PC-9 (cell line): Measurements from ENCODE around the gene TMEM185B. TPM values are rescaled to one million over a fixed set of nuclear protein-coding genes. Genes with fewer than 3 reads are reported as not detected.
A peak's percentile ranks its signal among the peaks of the same experiment; 100 is the strongest.

Source experiments
- BruUV-seq: library from RNA; stranded (reverse); fragments of 400-500 nt; replicated peaks from 2 replicates; lab custom pipeline; 2021; lab: Mats Ljungman, UMichigan
- CTCF ChIA-PET: fragments of 300-600 bp; sonication (Branson Sonifier 250); formaldehyde crosslinking; loops from one replicate; lab custom pipeline; 2022; ENCODE audit warnings: antibody characterized with exemption; lab: Charles Lee
- POLR2A ChIA-PET: fragments of 300-600 bp; sonication (Branson Sonifier 250); formaldehyde crosslinking; loops from one replicate; lab custom pipeline; 2022; ENCODE audit warnings: antibody characterized with exemption; ENCODE audit not compliant: unreplicated experiment; lab: Charles Lee
- DNase-seq, 2 experiments: peaks; one replicate each; pipeline versions ENCODE4 v3.0.0 to v3.0.0-alpha.2; 2015 to 2022; ENCODE audit warnings: mixed read lengths in 1 of 2
- H2AFZ ChIP-seq: fragments of 200-600 bp; sonication (generic); 2 replicates; pipeline ENCODE4 v1.8.1; 2017; ENCODE audit warnings: antibody characterized with exemption
- H3F3A ChIP-seq: fragments of 200-600 bp; sonication (generic); 2 replicates; pipeline ENCODE4 v1.8.1; 2017; ENCODE audit warnings: antibody characterized with exemption, mild to moderate bottlenecking, low read depth; ENCODE audit not compliant: insufficient read depth
- H3K27ac ChIP-seq: fragments of 200-600 bp; sonication (generic); 2 replicates; pipeline ENCODE4 v1.6.1; 2016; ENCODE audit warnings: mixed run types
- H3K27me3 ChIP-seq: fragments of 200-600 bp; sonication (generic); 2 replicates; pipeline ENCODE4 v1.6.1; 2016; ENCODE audit warnings: low read depth, mixed run types; ENCODE audit not compliant: insufficient read depth
- H3K36me3 ChIP-seq: fragments of 200-600 bp; sonication (generic); 2 replicates; pipeline ENCODE4 v1.6.1; 2016; ENCODE audit warnings: low read depth, mixed run types
- H3K4me1 ChIP-seq: fragments of 200-600 bp; sonication (generic); replicated peaks from 2 replicates; pipeline ENCODE4 v1.6.1; 2016; ENCODE audit warnings: mixed run types; ENCODE audit not compliant: insufficient read depth
- H3K4me2 ChIP-seq: fragments of 200-600 bp; sonication (generic); 2 replicates; pipeline ENCODE4 v1.6.1; 2017; ENCODE audit warnings: mixed run types
- H3K4me3 ChIP-seq: fragments of 200-600 bp; sonication (generic); 2 replicates; pipeline ENCODE4 v1.6.1; 2016; ENCODE audit warnings: mixed run types
- H3K79me2 ChIP-seq: fragments of 200-600 bp; sonication (generic); 2 replicates; pipeline ENCODE4 v1.6.1; 2017; ENCODE audit warnings: low read depth, mixed run types
- H3K9me2 ChIP-seq: fragments of 200-600 bp; sonication (generic); 2 replicates; pipeline ENCODE4 v1.8.1; 2017; ENCODE audit warnings: mild to moderate bottlenecking; ENCODE audit not compliant: insufficient read depth
- H3K9me3 ChIP-seq: fragments of 200-600 bp; sonication (generic); 2 replicates; pipeline ENCODE4 v1.8.1; 2016; ENCODE audit warnings: low read depth; ENCODE audit not compliant: insufficient read depth
- H4K20me1 ChIP-seq: fragments of 200-600 bp; sonication (generic); 2 replicates; pipeline ENCODE4 v1.8.1; 2017; ENCODE audit not compliant: insufficient read depth
- EZH2 ChIP-seq: fragments of 200-600 bp; sonication (generic); IDR thresholded peaks from 2 replicates; pipeline ENCODE4 v1.8.0; 2017; ENCODE audit warnings: antibody characterized with exemption, low read depth
- intact Hi-C: fragments of 100-400 bp; cut with micrococcal nuclease; formaldehyde crosslinking; loops from one replicate; pipeline ENCODE4 v1.10.0; 2022; ENCODE audit not compliant: unreplicated experiment
- total RNA-seq: library from RNA; stranded (reverse); gene quantifications from 2 replicates; pipeline ENCODE4 v1.2.3, GENCODE V29; 2021
- TF ChIP-seq, protein P1 (sequence below): fragments of 200-600 bp; sonication (generic); conservative IDR thresholded peaks from 2 replicates; pipeline ENCODE4 v1.6.1; 2017; ENCODE audit warnings: mixed run types, antibody characterized with exemption, mild to moderate bottlenecking, moderate library complexity

TMEM185B gene
- total RNA-seq, 1 experiment from 2014 or later, result 30.3 TPM

DNA sequence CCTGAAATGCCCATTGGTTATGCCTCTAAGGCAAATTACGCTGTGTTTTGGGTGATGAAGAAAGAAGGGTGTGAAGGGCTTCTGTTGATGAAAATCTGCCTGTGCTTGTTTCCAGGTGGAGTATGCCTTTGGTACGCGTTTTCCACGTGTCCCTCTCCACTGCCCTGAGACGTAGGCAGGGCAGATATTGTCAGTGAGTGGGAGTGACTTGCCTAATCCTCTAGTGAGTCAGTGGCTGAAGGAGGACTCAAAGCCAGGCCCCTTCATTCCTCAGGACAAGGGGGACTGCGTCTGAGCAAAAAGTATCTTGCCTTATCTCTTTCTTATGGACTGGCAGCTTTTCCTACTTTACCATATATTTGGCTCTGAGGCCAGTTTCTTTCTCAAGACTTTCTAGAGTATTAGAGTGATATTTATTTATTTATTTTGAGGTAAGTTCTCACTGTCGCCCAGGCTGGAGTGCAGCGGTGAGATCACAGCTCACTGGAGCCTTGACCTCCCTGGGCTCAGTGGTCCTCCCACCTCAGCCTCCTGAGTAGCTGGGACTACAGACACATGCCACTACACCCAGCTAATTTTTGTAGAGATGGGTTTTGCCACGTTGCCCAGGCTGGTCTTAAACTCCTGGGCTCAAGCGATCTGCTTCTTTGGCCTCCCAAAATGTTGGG, 39.7 kb upstream of the TMEM185B start:
- peak in 1 of 2 experiments; percentile 28 for DNase-seq
- TF ChIP-seq EZH2, result no peak
- TF ChIP-seq, protein P1, sequence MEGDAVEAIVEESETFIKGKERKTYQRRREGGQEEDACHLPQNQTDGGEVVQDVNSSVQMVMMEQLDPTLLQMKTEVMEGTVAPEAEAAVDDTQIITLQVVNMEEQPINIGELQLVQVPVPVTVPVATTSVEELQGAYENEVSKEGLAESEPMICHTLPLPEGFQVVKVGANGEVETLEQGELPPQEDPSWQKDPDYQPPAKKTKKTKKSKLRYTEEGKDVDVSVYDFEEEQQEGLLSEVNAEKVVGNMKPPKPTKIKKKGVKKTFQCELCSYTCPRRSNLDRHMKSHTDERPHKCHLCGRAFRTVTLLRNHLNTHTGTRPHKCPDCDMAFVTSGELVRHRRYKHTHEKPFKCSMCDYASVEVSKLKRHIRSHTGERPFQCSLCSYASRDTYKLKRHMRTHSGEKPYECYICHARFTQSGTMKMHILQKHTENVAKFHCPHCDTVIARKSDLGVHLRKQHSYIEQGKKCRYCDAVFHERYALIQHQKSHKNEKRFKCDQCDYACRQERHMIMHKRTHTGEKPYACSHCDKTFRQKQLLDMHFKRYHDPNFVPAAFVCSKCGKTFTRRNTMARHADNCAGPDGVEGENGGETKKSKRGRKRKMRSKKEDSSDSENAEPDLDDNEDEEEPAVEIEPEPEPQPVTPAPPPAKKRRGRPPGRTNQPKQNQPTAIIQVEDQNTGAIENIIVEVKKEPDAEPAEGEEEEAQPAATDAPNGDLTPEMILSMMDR, result no peak
- Histone ChIP-seq H2AFZ (no peak overlapping the region), H3K9me2 (no peaks in the 10 kb centered on the region), H3K27me3 (no peaks in the 10 kb centered on the region), H3K36me3 (peaks cover 5% of the 10 kb centered on the region), H3K79me2 (peaks cover 82% of the 10 kb centered on the region), H3K4me1 (no peaks in the 10 kb centered on the region), H3K4me3 (no peak overlapping the region), H4K20me1 (peaks cover 6% of the 10 kb centered on the region; the same call in 1 of the 2 replicates), H3K4me2 (no peak overlapping the region), H3F3A (no peaks in the 10 kb centered on the region), H3K27ac (no peak overlapping the region), H3K9me3 (peaks cover 6% of the 10 kb centered on the region; the same call in 1 of the 2 replicates)
- ChIA-PET POLR2A (no interaction called here), CTCF (no interaction called here)
- intact Hi-C loops, result no loop called here
- BruUV-seq, result no TSS peak

DNA sequence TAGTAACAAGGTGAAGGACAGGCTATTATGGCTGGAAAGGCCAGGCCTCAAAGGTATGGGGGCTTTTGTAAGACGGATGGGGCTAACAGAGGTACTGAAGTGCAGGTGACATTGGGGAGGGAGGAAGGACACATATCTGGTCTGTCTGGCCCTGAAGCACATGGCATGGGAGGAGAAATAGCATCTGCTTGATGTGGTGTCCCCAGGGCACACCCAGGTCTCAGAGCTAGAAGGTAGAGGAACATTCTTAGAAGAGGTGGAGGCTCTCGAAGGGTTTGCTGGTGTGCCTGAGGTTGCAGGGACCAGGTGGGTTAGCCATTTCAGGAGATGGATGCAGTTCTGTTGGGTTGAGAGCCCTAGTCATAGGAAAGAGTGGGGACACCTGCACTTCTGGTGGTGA, 39.0 kb upstream of the TMEM185B start:
- H3K9me3 ChIP-seq, result peaks cover 6% of the 10 kb centered on the region; the same call in 1 of the 2 replicates
- no peaks in the 10 kb centered on the region for H3K9me2 ChIP-seq
- H3F3A ChIP-seq, result no peaks in the 10 kb centered on the region
- TF ChIP-seq, protein P1, result no peak
- no peak for TF ChIP-seq EZH2
- H2AFZ ChIP-seq, result no peak overlapping the region
- ChIA-PET CTCF (no interaction called here), POLR2A (no interaction called here)
- H3K79me2 ChIP-seq, result peaks cover 86% of the 10 kb centered on the region
- intact Hi-C loops, result no loop called here
- no TSS peak for BruUV-seq
- DNase-seq, result peak in 1 of 2 experiments; percentile 26
- no peak overlapping the region for H3K27ac ChIP-seq
- H3K4me3 ChIP-seq, result no peak overlapping the region
- H3K36me3 ChIP-seq, result peaks cover 13% of the 10 kb centered on the region
- no peak overlapping the region for H3K4me2 ChIP-seq
- H3K4me1 ChIP-seq, result no peaks in the 10 kb centered on the region
- H3K27me3 ChIP-seq, result no peaks in the 10 kb centered on the region
- peaks cover 6% of the 10 kb centered on the region; the same call in 1 of the 2 replicates for H4K20me1 ChIP-seq

DNA sequence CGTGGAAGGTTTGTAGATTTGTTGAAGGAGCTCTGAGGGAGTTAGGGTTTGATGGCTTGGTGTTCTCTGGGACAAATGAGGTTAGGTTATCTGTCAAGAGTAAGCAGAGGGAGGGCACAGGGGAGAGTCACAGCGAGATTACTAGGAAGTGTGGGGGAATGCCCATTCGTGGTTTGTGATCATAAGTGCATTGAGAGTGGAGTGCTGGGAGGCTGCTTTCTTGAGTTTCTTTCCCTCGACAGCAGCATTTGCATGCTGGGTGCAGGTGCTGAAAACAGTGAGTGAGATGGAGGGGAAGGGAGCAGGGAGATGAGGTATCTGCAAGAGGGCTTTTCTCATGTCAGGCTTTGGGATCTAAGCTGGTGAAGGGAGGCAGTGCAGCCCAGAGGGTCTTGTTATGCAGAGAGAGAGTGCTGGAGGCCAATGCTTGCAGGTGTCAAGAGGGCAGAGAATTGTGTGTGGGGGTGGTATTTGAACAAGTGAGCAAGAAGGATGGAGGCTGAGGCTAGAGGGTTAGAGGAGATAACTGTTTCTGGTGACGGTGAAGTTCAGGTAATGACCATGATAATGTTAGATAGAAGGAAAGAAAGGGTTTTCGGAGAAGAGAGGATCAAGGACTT, 38.3 kb upstream of the TMEM185B start:
- Histone ChIP-seq H3K27me3 (no peaks in the 10 kb centered on the region), H3K79me2 (peaks cover 86% of the 10 kb centered on the region), H3K4me2 (no peak overlapping the region), H3F3A (no peaks in the 10 kb centered on the region), H3K36me3 (peaks cover 19% of the 10 kb centered on the region), H3K27ac (no peak overlapping the region), H3K9me2 (no peaks in the 10 kb centered on the region), H4K20me1 (peaks cover 6% of the 10 kb centered on the region; the same call in 1 of the 2 replicates), H3K4me3 (no peak overlapping the region), H3K4me1 (0 out of 2 replicates have a peak, but pooled peaks cover 5% of the 10 kb centered on the region), H2AFZ (no peak overlapping the region), H3K9me3 (peaks cover 6% of the 10 kb centered on the region; the same call in 1 of the 2 replicates)
- ChIA-PET CTCF (no interaction called here), POLR2A (no interaction called here)
- DNase-seq, result peak in 1 of 2 experiments; percentile 24
- intact Hi-C loops, result no loop called here
- no peak for TF ChIP-seq EZH2
- TF ChIP-seq, protein P1, result no peak
- no TSS peak for BruUV-seq
